ENCODE measurements around the gene JSRP1.

JSRP1 gene

GRCh38 chr19:2231621-2232221, 24.5 kb downstream of the JSRP1 start:
- DNase-seq: no peak

DNA sequence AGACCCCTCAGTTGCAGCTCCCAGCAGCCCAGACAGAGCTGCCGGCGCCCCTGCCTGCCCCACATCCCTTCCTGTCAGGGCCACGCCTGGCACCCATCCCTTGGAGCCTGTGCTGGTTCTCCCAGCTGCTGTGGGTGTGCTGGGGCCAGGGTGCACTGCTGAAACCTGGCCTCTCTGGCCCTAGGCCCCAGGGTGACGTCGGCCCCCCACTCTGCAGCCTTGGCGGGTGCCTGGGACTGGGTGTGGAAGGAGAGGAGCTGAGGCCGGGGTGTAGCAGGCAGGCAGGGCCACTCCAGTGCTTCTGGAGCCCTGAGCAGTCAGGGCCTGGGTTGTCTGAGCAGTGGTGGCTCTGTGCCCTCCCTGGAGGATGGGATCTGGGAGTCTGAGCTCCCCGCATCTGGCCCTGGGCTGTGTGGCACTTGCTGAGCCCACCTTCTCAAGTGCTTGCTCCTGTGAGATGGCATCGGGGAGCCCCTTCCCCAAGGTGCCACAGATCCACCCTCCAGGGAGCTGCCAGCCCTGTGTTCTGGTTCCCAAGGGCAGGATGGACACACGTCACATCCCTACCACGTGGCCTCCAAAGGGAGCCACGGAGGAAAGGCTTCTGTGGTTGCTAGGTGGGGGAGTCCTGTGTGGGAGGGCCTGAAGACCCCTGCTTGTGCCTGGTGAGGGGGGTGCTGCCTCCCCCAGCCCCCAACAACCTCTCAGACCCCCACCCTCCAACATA, 25.2 kb downstream of the JSRP1 start:
- DNase-seq: no peak

DNA sequence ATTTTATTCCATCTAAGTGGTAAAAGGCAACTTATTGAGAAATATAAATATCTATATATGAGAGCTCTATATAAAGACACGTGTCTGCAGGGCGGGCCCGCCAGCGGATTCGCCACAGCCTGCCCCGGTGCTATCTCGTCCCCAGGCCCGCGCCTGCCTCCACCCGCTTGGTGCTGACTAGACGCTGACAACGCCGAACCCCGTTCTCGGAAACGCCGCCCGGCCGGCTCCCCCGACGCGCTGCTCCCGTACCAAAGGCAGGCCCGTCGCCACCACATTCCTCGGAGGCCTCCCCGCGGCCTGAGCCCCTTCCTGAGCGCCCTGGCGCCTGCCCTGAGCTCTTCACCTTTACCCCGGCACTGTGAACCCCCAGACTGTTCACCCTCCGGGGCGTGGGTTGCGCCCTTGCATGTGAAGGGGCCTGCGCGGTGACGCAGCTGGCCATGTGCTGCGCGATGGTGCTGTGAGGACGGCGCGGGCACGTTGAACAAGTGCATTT, 26.1 kb downstream of the JSRP1 start:
- DNase-seq: no peak

- DNase-seq: no peak
Observed at GRCh38 chr19:2229103-2230032, 26.8 kb downstream of the JSRP1 start.

- DNase-seq: no peak
Observed at GRCh38 chr19:2228157-2229030, 27.8 kb downstream of the JSRP1 start.

DNA sequence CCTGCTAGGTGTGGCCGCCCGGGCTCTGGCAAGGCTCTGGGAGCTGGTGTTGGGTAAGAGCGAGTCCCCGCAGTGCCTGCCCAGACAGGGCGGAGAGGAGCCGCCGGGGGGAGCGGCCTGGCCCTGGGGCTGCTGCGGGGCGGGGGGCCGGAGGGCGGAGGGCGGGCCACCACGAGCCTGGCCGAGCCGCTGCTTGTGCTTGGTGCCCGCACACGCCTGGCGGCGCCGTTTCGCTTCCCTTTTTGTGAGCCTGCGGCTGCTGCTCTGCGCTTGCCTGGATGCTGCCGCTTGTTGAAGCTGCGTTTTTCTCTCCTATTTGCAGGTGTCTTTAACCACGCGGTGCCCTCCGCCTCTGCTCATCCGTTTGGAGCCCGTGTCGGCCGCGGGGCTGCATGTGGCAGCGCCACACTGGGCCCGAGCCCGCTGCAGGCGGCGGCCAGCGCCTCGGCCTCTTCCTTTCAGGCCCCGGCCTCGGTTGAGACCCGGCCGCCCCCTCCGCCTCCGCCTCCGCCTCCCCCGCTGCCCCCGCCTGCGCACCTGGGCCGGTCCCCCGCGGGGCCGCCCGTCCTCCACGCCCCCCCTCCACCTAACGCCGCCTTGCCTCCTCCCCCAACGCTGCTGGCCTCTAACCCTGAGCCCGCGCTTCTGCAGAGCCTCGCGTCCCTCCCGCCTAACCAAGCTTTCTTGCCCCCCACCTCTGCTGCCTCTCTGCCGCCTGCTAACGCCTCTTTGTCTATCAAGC, 28.6 kb downstream of the JSRP1 start:
- no peak for DNase-seq

DNA sequence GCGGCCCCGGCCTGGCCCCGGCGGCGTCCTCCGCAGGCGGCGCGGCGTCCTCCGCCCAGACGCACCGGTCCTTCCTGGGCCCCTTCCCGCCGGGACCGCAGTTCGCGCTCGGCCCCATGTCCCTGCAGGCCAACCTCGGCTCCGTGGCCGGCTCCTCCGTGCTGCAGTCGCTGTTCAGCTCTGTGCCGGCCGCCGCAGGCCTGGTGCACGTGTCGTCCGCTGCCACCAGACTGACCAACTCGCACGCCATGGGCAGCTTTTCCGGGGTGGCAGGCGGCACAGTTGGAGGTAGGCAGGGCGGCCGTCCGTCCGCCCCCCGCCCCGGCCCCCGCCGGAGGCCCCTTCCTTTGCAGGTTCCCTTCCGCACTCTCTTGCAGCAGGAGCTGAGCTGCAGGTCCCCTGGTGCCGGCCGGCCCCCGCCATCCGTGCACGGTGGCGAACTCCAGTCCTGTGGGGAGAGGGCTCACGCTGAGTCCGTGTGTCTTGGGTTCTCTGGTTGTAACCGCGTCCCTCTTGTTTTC, 29.3 kb downstream of the JSRP1 start:
- no peak for DNase-seq

- no peak for DNase-seq
Observed at GRCh38 chr19:2226051-2226839, 30.0 kb downstream of the JSRP1 start.

GRCh38 chr19:2225415-2226050, 30.7 kb downstream of the JSRP1 start:
- no peak for DNase-seq

GRCh38 chr19:2224754-2225349, 31.4 kb downstream of the JSRP1 start:
- DNase-seq: no peak

GRCh38 chr19:2223959-2224358, 32.3 kb downstream of the JSRP1 start:
- no peak for DNase-seq

DNA sequence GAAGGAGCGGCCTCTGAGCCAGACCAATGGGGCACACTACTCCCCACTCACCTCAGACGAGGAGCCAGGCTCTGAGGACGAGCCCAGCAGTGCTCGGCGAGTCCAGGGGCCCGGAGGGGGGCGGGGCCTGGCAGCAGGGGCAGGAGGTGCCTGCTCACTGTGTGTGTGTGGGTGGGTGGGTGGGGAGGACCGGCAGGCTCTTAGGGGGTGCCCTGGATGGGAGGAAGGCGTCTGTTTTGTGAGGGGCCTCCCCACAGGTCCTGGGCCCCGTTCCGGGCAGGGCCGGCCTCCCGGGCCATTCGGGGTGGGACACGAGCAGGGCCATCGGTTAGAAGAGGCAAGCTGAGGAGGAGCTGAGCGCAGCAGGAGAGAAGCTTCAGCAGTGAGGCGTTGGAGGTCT, 32.8 kb downstream of the JSRP1 start:
- DNase-seq: no peak

DNA sequence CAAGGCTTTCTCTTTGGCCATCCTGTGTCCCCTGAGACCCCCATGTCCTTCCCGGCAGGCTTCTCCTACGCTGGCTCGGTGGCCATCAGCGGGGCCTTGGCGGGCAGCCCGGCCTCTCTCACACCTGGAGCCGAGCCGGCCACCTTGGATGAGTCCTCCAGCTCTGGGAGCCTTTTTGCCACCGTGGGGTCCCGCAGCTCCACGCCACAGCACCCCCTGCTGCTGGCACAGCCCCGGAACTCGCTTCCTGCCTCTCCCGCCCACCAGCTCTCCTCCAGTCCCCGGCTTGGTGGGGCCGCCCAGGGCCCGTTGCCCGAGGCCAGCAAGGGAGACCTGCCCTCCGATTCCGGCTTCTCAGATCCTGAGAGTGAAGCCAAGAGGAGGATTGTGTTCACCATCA, 34.3 kb downstream of the JSRP1 start:
- DNase-seq: no peak

- DNase-seq: no peak
Observed at GRCh38 chr19:2221250-2221831, 34.9 kb downstream of the JSRP1 start.

DNA sequence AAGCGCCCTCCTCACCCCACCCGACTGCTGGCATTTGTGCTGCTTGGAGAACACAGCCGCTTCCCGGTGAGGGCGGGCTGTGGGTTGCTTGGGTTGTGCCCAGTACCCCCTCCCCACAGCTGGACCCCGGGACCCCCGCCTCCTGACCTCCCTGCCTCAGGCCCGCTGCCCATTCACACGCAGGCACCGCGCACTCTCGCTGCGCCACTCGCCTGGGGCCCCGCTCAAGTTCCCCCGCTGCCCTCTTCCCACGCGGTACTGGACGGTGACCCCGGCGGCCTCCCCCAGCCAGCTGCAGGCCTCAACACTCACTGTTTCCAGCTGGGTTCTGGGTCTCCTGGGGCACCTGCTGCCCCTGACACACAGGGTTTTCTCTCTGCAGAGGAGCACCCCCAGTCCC, 36.5 kb downstream of the JSRP1 start:
- no peak for DNase-seq

GRCh38 chr19:2217591-2217990, 38.6 kb downstream of the JSRP1 start:
- DNase-seq: no peak

DNA sequence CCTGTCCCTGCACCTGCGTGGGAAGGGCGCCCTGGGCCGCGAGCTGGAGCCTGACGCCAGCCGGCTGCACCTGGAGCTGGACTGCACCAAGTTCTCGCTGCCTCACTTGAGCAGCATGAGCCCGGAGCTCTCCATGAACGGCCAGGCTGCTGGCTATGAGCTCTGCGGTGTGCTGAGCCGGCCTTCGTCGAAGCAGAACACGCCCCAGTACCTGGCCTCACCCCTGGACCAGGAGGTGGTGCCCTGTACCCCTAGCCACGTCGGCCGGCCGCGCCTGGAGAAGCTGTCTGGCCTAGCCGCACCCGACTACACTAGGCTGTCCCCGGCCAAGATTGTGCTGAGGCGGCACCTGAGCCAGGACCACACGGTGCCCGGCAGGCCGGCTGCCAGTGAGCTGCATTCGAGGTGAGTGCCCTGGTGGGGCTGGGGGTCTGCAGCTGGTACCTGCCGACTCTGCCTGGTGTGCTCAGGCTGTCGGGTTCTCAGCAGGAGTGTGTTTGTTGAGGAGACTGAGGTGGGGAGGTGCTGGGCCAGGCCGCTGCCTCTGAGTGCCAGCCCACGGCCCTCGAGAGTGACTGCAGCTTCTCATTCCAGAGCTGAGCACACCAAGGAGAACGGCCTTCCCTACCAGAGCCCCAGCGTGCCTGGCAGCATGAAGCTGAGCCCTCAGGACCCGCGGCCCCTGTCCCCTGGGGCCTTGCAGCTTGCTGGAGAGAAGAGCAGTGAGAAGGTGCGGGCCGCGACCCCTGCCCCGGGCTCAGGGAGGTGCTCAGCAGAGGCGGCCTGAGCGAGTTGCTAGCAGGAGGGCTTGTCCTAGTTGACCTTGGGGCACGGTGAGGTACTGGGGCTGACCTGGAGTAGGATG, 39.6 kb downstream of the JSRP1 start:
- no peak for DNase-seq

DNA sequence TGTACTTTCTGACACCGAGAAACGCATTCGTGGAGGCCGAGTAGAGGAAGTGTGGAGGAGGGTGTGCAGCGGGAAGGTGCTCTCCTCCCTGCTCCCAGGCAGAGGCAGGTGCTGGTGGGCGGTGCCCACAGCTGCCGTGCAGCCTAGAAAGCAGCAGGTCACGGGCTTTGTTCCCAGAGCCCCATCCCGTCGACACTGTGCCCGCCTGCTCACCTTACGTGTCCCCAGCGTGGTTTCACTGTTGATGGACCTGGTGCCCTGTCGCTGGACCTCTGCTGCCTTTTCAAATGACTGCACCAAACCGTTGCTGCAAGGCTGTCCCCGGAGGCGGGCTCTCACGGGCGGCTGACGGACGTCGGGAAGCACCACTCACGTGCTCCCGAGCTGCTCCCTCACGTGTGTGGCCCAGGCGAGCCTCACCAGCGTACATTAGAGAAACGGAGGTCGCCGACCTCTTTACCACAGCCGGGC, 40.9 kb downstream of the JSRP1 start:
- DNase-seq: no peak

Measured in DMS153 (cell line).